Neural progenitor cell (in vitro differentiated cells): Measurements from ENCODE around the gene GALNS. TPM values are rescaled to one million over a fixed set of nuclear protein-coding genes. Genes with fewer than 3 reads are reported as not detected.

Source experiments
- DNase-seq: peaks from one replicate; pipeline ENCODE4 v3.0.0-alpha.2; 2016; ENCODE audit warnings: low spot score
- H2AFZ ChIP-seq: fragments of 200-600 bp; sonication (generic); replicated peaks from 2 replicates; pipeline ENCODE4 v1.6.1; 2016; ENCODE audit warnings: antibody characterized with exemption
- H3F3A ChIP-seq: fragments of 200-600 bp; sonication (generic); 2 replicates; pipeline ENCODE4 v1.6.1; 2016; ENCODE audit warnings: antibody characterized with exemption, low read depth
- H3K27ac ChIP-seq: fragments of 200-600 bp; sonication (generic); 2 replicates; pipeline ENCODE4 v1.5.1; 2016; ENCODE audit warnings: mild to moderate bottlenecking
- H3K27me3 ChIP-seq: fragments of 200-600 bp; sonication (generic); 2 replicates; pipeline ENCODE4 v1.6.1; 2016; ENCODE audit warnings: mild to moderate bottlenecking, moderate library complexity
- H3K36me3 ChIP-seq: fragments of 200-600 bp; sonication (generic); 2 replicates; pipeline ENCODE4 v1.5.1; 2016
- H3K4me1 ChIP-seq: fragments of 200-600 bp; sonication (generic); 2 replicates; pipeline ENCODE4 v1.6.1; 2016; ENCODE audit warnings: mixed run types
- H3K4me2 ChIP-seq: fragments of 200-600 bp; sonication (generic); 2 replicates; pipeline ENCODE4 v1.6.1; 2016
- H3K4me3 ChIP-seq: fragments of 200-600 bp; sonication (generic); 2 replicates; pipeline ENCODE4 v1.5.1; 2016
- H3K79me2 ChIP-seq: fragments of 200-600 bp; sonication (generic); 2 replicates; pipeline ENCODE4 v1.6.1; 2016; ENCODE audit warnings: low read depth
- H3K9ac ChIP-seq: fragments of 200-600 bp; sonication (generic); 2 replicates; pipeline ENCODE4 v1.6.1; 2016
- H3K9me3 ChIP-seq: fragments of 200-600 bp; sonication (generic); 2 replicates; pipeline ENCODE4 v1.5.1; 2016; ENCODE audit warnings: low read depth
- H4K20me1 ChIP-seq: fragments of 200-600 bp; sonication (generic); 2 replicates; pipeline ENCODE4 v1.6.1; 2016; ENCODE audit warnings: low read depth
- H3K27ac Mint-ChIP-seq: 3 replicates; pipeline ENCODE4 v1.8.0; 2021; ENCODE audit warnings: mixed read lengths
- H3K27me3 Mint-ChIP-seq: 2 replicates; pipeline ENCODE4 v1.8.0; 2022; ENCODE audit warnings: low read depth, mild to moderate bottlenecking, inconsistent platforms, moderate library complexity, mixed read lengths; ENCODE audit not compliant: insufficient read depth
- H3K36me3 Mint-ChIP-seq: 3 replicates; pipeline ENCODE4 v1.8.0; 2021; ENCODE audit warnings: mixed read lengths
- H3K4me1 Mint-ChIP-seq: 3 replicates; pipeline ENCODE4 v1.8.0; 2021; ENCODE audit warnings: mixed read lengths
- H3K4me3 Mint-ChIP-seq: 3 replicates; pipeline ENCODE4 v1.8.0; 2021; ENCODE audit warnings: mild to moderate bottlenecking, moderate library complexity, mixed read lengths
- H3K9me3 Mint-ChIP-seq: 3 replicates; pipeline ENCODE4 v1.8.0; 2020; ENCODE audit warnings: mixed read lengths
- EZH2 ChIP-seq: fragments of 200-600 bp; sonication (generic); IDR thresholded peaks from 2 replicates; pipeline ENCODE4 v1.6.1; 2017; ENCODE audit warnings: antibody characterized with exemption, mild to moderate bottlenecking, moderate library complexity
- EZH2phosphoT487 ChIP-seq: fragments of 200-600 bp; sonication (generic); IDR thresholded peaks from 2 replicates; pipeline ENCODE4 v1.6.1; 2017; ENCODE audit warnings: antibody characterized with exemption
- total RNA-seq: library from RNA; depleted of rRNA; stranded (reverse); fragments of >200 nt; gene quantifications from 2 replicates; pipeline ENCODE4 v1.2.3, GENCODE V29; 2015; ENCODE audit warnings: low replicate concordance
- TF ChIP-seq, protein P1 (sequence below): fragments of 200-600 bp; sonication (generic); IDR thresholded peaks from 2 replicates; pipeline ENCODE4 v1.5.1; 2017; ENCODE audit warnings: antibody characterized with exemption, mild to moderate bottlenecking

GALNS gene
- total RNA-seq, 1 donor from 2014 or later, result 5.0 TPM

DNA sequence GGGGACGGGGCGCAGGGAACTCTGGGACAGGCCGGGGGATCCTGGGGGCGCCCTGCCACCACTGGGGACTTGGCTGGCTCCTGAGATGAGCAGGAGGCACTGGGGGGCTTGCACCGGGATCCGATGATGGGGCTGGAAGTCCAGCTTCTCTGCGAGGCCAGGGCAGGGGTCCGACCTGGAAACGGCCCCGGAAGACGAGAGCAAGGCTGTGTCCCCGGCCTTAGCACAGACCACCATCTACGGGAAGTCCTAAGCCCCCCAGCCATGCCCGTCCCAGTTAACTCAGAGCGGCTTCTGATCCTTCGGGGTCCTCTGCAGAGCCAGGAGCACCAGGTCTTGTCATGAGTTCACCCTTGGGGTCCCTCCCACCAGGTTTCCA, 52.6 kb downstream of the GALNS start:
- Histone ChIP-seq H3K9ac (peak overlapping the region; percentile 83), H3K4me1 (peaks cover 9% of the 10 kb centered on the region), H4K20me1 (peaks cover 36% of the 10 kb centered on the region), H2AFZ (no peak overlapping the region), H3K36me3 (no peaks in the 10 kb centered on the region), H3K79me2 (peaks cover 35% of the 10 kb centered on the region), H3F3A (peaks cover 48% of the 10 kb centered on the region), H3K4me2 (peak overlapping the region; percentile 99), H3K27me3 (no peaks in the 10 kb centered on the region), H3K27ac (no peak overlapping the region), H3K4me3 (peak overlapping the region; percentile 76), H3K9me3 (no peaks in the 10 kb centered on the region)
- Mint-ChIP-seq H3K9me3 (no peaks in the 10 kb centered on the region), H3K27me3 (peaks cover 11% of the 10 kb centered on the region), H3K4me3 (peak overlapping the region; percentile 87), H3K36me3 (peaks cover 4% of the 10 kb centered on the region), H3K27ac (no peak overlapping the region), H3K4me1 (no peaks in the 10 kb centered on the region)
- TF ChIP-seq, protein P1, sequence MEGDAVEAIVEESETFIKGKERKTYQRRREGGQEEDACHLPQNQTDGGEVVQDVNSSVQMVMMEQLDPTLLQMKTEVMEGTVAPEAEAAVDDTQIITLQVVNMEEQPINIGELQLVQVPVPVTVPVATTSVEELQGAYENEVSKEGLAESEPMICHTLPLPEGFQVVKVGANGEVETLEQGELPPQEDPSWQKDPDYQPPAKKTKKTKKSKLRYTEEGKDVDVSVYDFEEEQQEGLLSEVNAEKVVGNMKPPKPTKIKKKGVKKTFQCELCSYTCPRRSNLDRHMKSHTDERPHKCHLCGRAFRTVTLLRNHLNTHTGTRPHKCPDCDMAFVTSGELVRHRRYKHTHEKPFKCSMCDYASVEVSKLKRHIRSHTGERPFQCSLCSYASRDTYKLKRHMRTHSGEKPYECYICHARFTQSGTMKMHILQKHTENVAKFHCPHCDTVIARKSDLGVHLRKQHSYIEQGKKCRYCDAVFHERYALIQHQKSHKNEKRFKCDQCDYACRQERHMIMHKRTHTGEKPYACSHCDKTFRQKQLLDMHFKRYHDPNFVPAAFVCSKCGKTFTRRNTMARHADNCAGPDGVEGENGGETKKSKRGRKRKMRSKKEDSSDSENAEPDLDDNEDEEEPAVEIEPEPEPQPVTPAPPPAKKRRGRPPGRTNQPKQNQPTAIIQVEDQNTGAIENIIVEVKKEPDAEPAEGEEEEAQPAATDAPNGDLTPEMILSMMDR, result no peak
- no peak for TF ChIP-seq EZH2phosphoT487
- TF ChIP-seq EZH2, result no peak
- no peak for DNase-seq

DNA sequence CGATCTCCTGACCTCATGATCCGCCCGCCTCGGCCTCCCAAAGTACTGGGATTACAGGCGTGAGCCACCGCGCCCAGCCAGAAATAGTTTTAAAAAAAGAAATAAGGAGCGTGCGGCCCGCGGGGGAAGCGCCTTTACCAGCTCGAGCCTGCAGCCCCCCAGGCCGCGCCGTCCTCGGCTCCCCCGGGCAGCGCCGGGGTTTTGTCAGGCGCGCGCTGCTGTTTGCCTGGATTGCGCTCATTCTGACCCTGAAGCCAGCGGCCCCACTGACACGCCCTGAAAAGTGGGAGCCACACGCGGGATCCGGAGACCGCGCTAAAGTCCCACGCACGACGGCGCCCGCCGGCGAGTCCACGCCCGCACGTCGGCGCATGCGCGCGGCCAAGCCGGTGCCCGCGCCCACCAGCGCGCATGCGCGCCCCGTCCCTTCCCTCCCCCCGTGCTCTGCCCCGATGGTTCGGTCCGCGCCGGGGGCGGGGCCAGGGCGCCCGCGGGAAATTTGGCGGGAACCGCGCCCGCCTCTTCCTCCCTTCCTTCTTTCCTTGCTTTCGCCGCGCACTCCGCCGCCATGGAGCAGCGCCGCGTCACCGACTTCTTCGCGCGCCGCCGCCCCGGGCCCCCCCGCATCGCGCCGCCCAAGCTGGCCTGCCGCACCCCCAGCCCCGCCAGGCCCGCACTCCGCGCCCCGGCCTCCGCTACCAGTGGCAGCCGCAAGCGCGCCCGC, 53.3 kb downstream of the GALNS start, which contains the start of gene CDT1:
TSS of gene CDT1 (plus strand) at position 526 of the 724 bp plus-strand sequence. CDS start at position 569, 43 bp downstream.
- peak within 1 kb of the TSS; percentile 80 for H2AFZ ChIP-seq
- H3K27me3 ChIP-seq, result no peaks in the 10 kb centered on the region
- peak; percentile 92 for DNase-seq
- peak within 1 kb of the TSS; percentile 83 for H3K9ac ChIP-seq
- peaks cover 35% of the 10 kb centered on the region for H3K79me2 ChIP-seq
- H3F3A ChIP-seq, result peaks cover 40% of the 10 kb centered on the region
- H3K36me3 ChIP-seq, result no peaks in the 10 kb centered on the region
- H3K4me3 ChIP-seq, result peak within 1 kb of the TSS; percentile 76
- Mint-ChIP-seq H3K27me3 (peaks cover 11% of the 10 kb centered on the region), H3K36me3 (peaks cover 1% of the 10 kb centered on the region), H3K9me3 (no peaks in the 10 kb centered on the region), H3K27ac (no peak within 1 kb of the TSS), H3K4me3 (peak within 1 kb of the TSS; percentile 91), H3K4me1 (no peaks in the 10 kb centered on the region)
- H3K4me2 ChIP-seq, result peak within 1 kb of the TSS; percentile 99
- peaks cover 9% of the 10 kb centered on the region for H3K4me1 ChIP-seq
- no peaks in the 10 kb centered on the region for H3K9me3 ChIP-seq
- no peak for TF ChIP-seq EZH2
- TF ChIP-seq, protein P1, result no peak
- TF ChIP-seq EZH2phosphoT487, result no peak
- H4K20me1 ChIP-seq, result peaks cover 32% of the 10 kb centered on the region
- H3K27ac ChIP-seq, result no peak within 1 kb of the TSS

DNA sequence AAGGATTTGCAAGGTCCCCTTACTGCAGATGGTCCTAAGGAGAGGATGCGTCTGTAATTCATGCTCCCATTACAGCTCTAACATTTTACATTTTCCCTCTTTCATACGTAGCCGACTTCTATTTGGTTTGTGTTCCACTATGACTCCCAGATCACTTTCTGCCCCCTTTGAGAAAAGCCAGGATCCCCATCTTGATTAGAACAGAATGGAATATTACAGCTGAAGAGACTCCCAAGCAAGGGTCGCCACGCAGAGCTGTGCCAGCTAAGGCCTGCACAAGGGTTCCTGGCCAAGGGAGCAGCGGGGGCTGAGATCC, 56.5 kb downstream of the GALNS start:
- H3K27ac Mint-ChIP-seq, result no peak overlapping the region
- Histone ChIP-seq H3K9me3 (no peaks in the 10 kb centered on the region), H3K27me3 (no peaks in the 10 kb centered on the region), H3K9ac (no peak overlapping the region), H3K4me2 (no peak overlapping the region), H3K27ac (no peak overlapping the region), H3K36me3 (no peaks in the 10 kb centered on the region), H3F3A (peaks cover 20% of the 10 kb centered on the region), H2AFZ (no peak overlapping the region), H3K4me1 (peaks cover 9% of the 10 kb centered on the region), H4K20me1 (peaks cover 12% of the 10 kb centered on the region), H3K79me2 (peaks cover 21% of the 10 kb centered on the region), H3K4me3 (no peak overlapping the region)
- H3K4me3 Mint-ChIP-seq, result peak overlapping the region; percentile 0
- no peak for TF ChIP-seq EZH2phosphoT487
- TF ChIP-seq, protein P1, result no peak
- no peak for TF ChIP-seq EZH2
- H3K36me3 Mint-ChIP-seq, result no peaks in the 10 kb centered on the region
- no peaks in the 10 kb centered on the region for H3K9me3 Mint-ChIP-seq
- DNase-seq, result no peak
- peaks cover 6% of the 10 kb centered on the region for H3K27me3 Mint-ChIP-seq
- no peaks in the 10 kb centered on the region for H3K4me1 Mint-ChIP-seq
